Cortex of kidney (tissue), 1 donor: ENCODE measurements around the gene ULK2.

Experiments used
- DNase-seq: peaks from one replicate; lab custom pipeline; 2025; lab: John Stamatoyannopoulos, UW

The ULK2 gene

GRCh38 chr17:19726631-19727376 is 140.9 kb downstream of the ULK2 start:
- no peak for DNase-seq

- DNase-seq, result no peak
Measured at GRCh38 chr17:19725486-19725885, 142.2 kb downstream of the ULK2 start.

- no peak for DNase-seq
Measured at GRCh38 chr17:19724501-19725420, 143.0 kb downstream of the ULK2 start.

- DNase-seq, result no peak
Measured at GRCh38 chr17:19723964-19724363, 143.8 kb downstream of the ULK2 start.
